Esophagus muscularis mucosa (tissue), 4 donors: ENCODE measurements around the gene SPDYE5. TPM values are rescaled to one million over a fixed set of nuclear protein-coding genes. Genes with fewer than 3 reads are reported as not detected.
"Not testable (repeated sequence)": the region's sequence is repeated elsewhere in the genome, so short reads cannot be mapped to it uniquely, and the experiment has no call there.

Experiments used
- DNase-seq: peaks from one replicate; pipeline ENCODE4 v3.0.0-alpha.2; 2017; ENCODE audit errors: extremely low spot score
- H3K27ac ChIP-seq, 4 donors: fragments of 200-600 bp; sonication (generic); replicated peaks in 1 of 4; 1 replicate in 3 of 4; 2 replicates in 1 of 4; pipeline ENCODE4 v1.5.1; 2016 to 2019; ENCODE audit warnings: mild to moderate bottlenecking in 1 of 4
- H3K27me3 ChIP-seq, 4 donors: fragments of 200-600 bp; sonication (generic); one replicate each; pipeline versions ENCODE4 v1.5.1 to v1.6.0; 2016 to 2019
- H3K36me3 ChIP-seq, 4 donors: fragments of 200-600 bp; sonication (generic); one replicate each; pipeline ENCODE4 v1.5.1; 2016 to 2019
- H3K4me1 ChIP-seq, 4 donors: fragments of 200-600 bp; sonication (generic); one replicate each; pipeline ENCODE4 v1.5.1; 2016 to 2019
- H3K4me3 ChIP-seq, 4 donors: fragments of 200-600 bp; sonication (generic); 1 replicate in 2 of 4; 2 replicates in 2 of 4; pipeline ENCODE4 v1.5.1; 2016 to 2019; ENCODE audit warnings: mild to moderate bottlenecking in 4 of 4, moderate library complexity in 1 of 4
- H3K9me3 ChIP-seq, 4 donors: fragments of 200-600 bp; sonication (generic); 1 replicate in 3 of 4; 2 replicates in 1 of 4; pipeline ENCODE4 v1.5.1; 2016 to 2019
- EP300 ChIP-seq: sonication (generic); formaldehyde crosslinking; IDR thresholded peaks from one replicate; pipeline ENCODE4 v1.6.1; 2017; ENCODE audit warnings: antibody characterized with exemption
- POLR2A ChIP-seq: fragments of 450-650 bp; IDR thresholded peaks from one replicate; pipeline ENCODE4 v1.6.1; 2017; ENCODE audit warnings: antibody characterized with exemption, moderate library complexity, mild to moderate bottlenecking, low read depth
- POLR2AphosphoS5 ChIP-seq, 2 donors: sonication (generic); formaldehyde crosslinking; IDR thresholded peaks; one replicate each; pipeline ENCODE4 v1.6.1; 2017; ENCODE audit warnings: antibody characterized with exemption in 2 of 2
- WGBS: methylation state at CpG from one replicate; pipeline ENCODE4 v1.1.5; 2018; 5-methylcytosine and 5-hydroxymethylcytosine counted together
- intact Hi-C: fragments of 100-400 bp; cut with DNase I; formaldehyde crosslinking; loops from one replicate; pipeline ENCODE4 v1.15.1; 2023
- total RNA-seq, 4 donors: library from RNA; depleted of rRNA; stranded (reverse); fragments of >200 nt; gene quantifications; one replicate each; pipeline versions ENCODE4 v1.1.0 to v1.2.1, GENCODE V29; 2016
- TF ChIP-seq, protein P1 (sequence below), 3 experiments: fragments of 200-600 bp in 2 of 3; fragments of 450-650 bp in 1 of 3; sonication (generic) in 2 of 3; IDR thresholded peaks; one replicate each; pipeline ENCODE4 v1.5.1; 2017 to 2019; ENCODE audit warnings: antibody characterized with exemption in 3 of 3, mild to moderate bottlenecking in 2 of 3, moderate library complexity in 1 of 3

SPDYE5 gene
- total RNA-seq, 4 donors from 2014 or later: not detected

DNA sequence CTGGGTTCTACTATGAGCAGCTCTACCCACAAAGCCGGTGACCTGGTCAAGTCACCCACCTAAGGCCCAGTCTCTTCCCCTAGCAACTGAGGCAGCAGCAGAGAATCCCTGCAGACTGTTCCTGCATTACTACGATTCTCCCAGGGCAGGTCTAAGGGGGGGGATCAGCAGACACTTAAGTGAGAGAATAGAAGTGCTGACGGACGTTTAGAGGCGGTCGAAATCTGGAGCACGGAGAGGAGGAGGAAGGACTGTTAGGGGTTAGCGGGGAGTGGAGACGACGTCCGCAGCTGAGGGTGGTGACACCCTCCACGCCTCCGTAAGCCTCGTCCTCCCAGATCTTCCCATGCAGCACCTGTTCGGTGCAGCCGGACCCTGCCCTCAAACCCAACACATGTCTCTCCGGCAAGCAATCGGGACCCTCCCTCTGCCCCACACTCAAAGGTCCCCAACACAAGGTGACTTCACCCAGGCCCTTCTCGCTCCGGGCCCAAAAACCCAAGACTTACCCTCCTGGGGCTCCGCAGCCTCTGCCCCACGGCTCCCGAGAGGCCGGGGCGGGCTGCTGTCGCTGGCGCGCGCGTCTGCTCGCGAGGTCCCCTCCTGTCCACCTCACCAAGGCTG is 6.7 kb upstream of the SPDYE5 start:
- H3K36me3 ChIP-seq, intact Hi-C loops, H3K9me3 ChIP-seq, DNase-seq, H3K27me3 ChIP-seq: not testable (repeated sequence)
- Histone ChIP-seq H3K4me3 (peak overlapping the region; percentile 68 to 86 (median 76)), H3K27ac (peak overlapping the region; percentile 90 to 93 (median 92)), H3K4me1 (peaks cover 3 to 13% (median 8%) of the 10 kb centered on the region in 4 donors)
- 2% methylated on average over 7 of the region's 32 CpGs for WGBS

GRCh38 chr7:75485979-75486643 is 6.0 kb upstream of the SPDYE5 start, which contains the start of gene POM121C:
TSS of gene POM121C (minus strand) at chr7:75486299. CDS start at chr7:75441496, 44,803 bp downstream.
- H3K9me3 ChIP-seq, H3K36me3 ChIP-seq, H3K27me3 ChIP-seq, intact Hi-C loops: not testable (repeated sequence)
- WGBS: 2% methylated on average over 20 of the region's 49 CpGs
- H3K4me1 ChIP-seq: peaks cover 3 to 13% (median 8%) of the 10 kb centered on the region in 4 donors
- peak; percentile 97 for DNase-seq
- TF ChIP-seq POLR2A: peak; percentile 35
- peak; percentile 89 to 91 for TF ChIP-seq POLR2AphosphoS5 (IDR thresholded peaks at IDR 0.05)
- peak within 1 kb of the TSS; percentile 90 to 93 (median 92) for H3K27ac ChIP-seq
- peak within 1 kb of the TSS; percentile 68 to 86 (median 76) for H3K4me3 ChIP-seq

- H3K4me1 ChIP-seq, H3K9me3 ChIP-seq, H3K27ac ChIP-seq, H3K4me3 ChIP-seq, intact Hi-C loops, H3K27me3 ChIP-seq, DNase-seq: not testable (repeated sequence)
- WGBS: no CpG with 5 or more reads among the region's 4 CpGs
- H3K36me3 ChIP-seq: peaks cover 3 to 32% (median 9%) of the 10 kb centered on the region in 4 donors
Observed at GRCh38 chr7:75509033-75509432, 16.9 kb downstream of the SPDYE5 start.

- peaks cover 17 to 59% (median 32%) of the 10 kb centered on the region in 4 donors for H3K36me3 ChIP-seq
- DNase-seq, H3K27ac ChIP-seq, intact Hi-C loops, H3K4me3 ChIP-seq, H3K27me3 ChIP-seq, H3K4me1 ChIP-seq, H3K9me3 ChIP-seq: not testable (repeated sequence)
- 63% methylated on average over 2 of the region's 2 CpGs for WGBS
Observed at GRCh38 chr7:75518842-75519241, 26.7 kb downstream of the SPDYE5 start.

- intact Hi-C loops, H3K27ac ChIP-seq, H3K27me3 ChIP-seq, DNase-seq, H3K4me3 ChIP-seq, H3K9me3 ChIP-seq: not testable (repeated sequence)
- Histone ChIP-seq H3K4me1 (peaks cover 10 to 12% (median 12%) of the 10 kb centered on the region in 4 donors), H3K36me3 (peaks cover 13 to 64% (median 40%) of the 10 kb centered on the region in 4 donors)
Observed at GRCh38 chr7:75521727-75522126, 29.6 kb downstream of the SPDYE5 start.

DNA sequence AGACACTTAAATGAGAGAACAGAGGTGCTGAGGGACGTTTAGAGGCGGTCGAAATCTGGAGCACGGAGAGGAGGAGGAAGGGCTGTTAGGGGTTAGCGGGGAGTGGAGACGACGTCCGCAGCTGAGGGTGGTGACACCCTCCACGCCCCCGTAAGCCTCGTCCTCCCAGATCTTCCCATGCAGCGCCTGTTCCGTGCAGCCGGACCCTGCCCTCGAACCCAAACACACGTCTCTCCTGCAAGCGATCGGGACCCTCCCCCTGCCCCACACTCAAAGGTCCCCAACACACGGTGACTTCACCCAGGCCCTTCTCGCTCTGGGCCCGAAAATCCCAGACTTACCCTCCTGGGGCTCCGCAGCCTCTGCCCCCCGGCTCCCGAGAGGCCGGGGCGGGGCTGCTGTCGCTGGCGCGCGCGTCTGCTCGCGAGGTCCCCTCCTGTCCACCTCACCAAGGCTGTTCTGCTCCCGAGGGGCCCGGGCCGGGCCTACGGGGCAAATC is 35.2 kb downstream of the SPDYE5 start:
- peak overlapping the region; percentile 71 to 96 (median 90) for H3K4me3 ChIP-seq
- H3K27me3 ChIP-seq, H3K9me3 ChIP-seq, DNase-seq, intact Hi-C loops: not testable (repeated sequence)
- 1% methylated on average over 14 of the region's 37 CpGs for WGBS
- peak overlapping the region; percentile 86 to 93 (median 88) for H3K27ac ChIP-seq
- peaks cover 13 to 37% (median 31%) of the 10 kb centered on the region in 4 donors for H3K36me3 ChIP-seq
- peaks cover 14 to 25% (median 22%) of the 10 kb centered on the region in 4 donors for H3K4me1 ChIP-seq

- H3K36me3 ChIP-seq: peaks cover 3 to 16% (median 11%) of the 10 kb centered on the region in 4 donors
- WGBS: 65% methylated on average over 6 of the region's 6 CpGs
- no peaks in the 10 kb centered on the region for H3K27me3 ChIP-seq
- H3K27ac ChIP-seq: no peak overlapping the region
- intact Hi-C loops: no loop called here
- peaks cover 7 to 16% (median 14%) of the 10 kb centered on the region in 4 donors for H3K4me1 ChIP-seq
- no peaks in the 10 kb centered on the region for H3K9me3 ChIP-seq
- no peak overlapping the region for H3K4me3 ChIP-seq
- TF ChIP-seq POLR2A (no peak), POLR2AphosphoS5 (IDR thresholded peaks at IDR 0.05) (no peak), EP300 (no peak)
- TF ChIP-seq, protein P1, sequence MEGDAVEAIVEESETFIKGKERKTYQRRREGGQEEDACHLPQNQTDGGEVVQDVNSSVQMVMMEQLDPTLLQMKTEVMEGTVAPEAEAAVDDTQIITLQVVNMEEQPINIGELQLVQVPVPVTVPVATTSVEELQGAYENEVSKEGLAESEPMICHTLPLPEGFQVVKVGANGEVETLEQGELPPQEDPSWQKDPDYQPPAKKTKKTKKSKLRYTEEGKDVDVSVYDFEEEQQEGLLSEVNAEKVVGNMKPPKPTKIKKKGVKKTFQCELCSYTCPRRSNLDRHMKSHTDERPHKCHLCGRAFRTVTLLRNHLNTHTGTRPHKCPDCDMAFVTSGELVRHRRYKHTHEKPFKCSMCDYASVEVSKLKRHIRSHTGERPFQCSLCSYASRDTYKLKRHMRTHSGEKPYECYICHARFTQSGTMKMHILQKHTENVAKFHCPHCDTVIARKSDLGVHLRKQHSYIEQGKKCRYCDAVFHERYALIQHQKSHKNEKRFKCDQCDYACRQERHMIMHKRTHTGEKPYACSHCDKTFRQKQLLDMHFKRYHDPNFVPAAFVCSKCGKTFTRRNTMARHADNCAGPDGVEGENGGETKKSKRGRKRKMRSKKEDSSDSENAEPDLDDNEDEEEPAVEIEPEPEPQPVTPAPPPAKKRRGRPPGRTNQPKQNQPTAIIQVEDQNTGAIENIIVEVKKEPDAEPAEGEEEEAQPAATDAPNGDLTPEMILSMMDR (IDR thresholded peaks at IDR 0.05): no peak
- no peak for DNase-seq
Observed at GRCh38 chr7:75531359-75531821, 39.3 kb downstream of the SPDYE5 start.
